ENCODE results near the gene ITPR2.
"Not testable (repeated sequence)": the region's sequence is repeated elsewhere in the genome, so short reads cannot be mapped to it uniquely, and the experiment has no call there.

The ITPR2 gene

DNA sequence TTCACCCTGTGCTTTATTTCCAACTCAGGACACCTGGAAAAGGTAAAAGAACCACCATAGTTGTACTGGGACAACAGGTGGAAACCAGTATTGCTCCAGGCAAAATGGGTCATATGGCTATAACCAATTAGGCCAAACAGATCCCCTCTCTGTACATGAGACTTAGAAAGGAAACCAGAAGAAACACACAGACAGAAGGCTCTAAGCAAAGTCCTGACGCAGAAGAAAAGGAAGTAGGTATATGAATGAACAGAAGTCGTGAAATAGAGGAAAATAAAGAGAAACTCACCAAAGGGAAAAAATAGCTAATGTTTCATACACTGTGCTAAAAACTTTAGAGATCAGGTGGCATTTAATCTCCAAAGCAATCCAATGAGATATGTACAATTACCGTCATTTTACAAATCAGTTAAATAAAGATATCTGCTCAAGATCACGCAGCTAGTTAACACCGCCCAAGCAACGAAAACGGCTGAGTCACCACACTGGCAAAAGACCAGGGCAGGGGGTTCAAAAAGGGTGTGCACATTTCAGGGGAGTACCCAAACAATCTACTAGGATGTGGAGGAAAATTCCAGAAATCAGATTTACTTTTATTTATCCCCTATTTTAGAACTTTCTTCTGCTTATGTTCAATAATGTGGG is 82.3 kb downstream of the ITPR2 start:
- no peak for DNase-seq

DNA sequence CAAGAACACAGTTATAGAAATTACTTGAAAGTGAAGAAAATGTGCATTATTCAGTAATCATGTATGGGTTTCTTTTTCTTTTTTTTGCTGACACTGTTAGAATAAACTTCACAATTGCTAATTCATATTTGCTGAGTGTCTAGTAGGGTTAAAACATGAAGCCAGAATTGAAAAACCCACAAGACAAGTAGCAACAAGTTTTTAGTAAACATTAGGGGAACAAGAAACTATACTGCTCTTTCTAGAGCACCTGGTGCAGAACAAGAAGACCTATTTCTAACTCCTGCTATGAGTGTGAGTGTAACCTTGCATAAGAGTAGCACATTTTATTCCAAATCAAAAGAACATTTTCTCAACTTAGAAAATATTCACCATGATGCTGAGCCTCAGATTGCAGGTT is 83.2 kb downstream of the ITPR2 start:
- DNase-seq: no peak

DNA sequence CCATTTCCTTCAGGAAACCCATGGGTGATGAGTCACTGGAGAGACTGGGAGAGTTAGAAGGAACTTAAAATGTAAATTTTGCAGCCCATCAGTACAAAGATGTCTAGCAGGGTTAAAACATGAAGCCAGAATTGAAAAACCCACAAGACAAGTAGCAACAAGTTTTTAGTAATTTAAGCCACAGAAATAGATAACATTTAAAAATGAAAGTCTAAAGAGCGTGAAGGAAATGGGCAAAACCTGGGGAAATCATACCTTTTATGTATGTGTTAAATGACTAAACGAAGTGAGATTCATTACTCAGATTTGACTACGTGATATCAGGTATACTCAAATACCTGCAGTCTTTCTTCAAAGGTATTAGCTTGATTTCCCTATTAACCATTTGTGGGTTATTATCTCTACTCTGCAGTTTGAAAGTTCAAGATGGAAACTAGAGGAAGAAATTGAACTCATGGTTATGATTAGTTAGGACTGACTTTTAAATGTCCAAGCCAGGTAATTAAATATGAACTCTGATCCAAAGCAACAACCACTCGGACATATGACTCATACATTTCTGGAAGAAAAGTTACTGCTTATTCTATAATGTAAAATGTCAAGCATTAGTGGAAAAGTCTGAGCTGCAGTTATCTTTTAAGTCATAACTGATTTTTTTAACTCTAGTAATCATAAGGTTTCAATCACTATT is 84.1 kb downstream of the ITPR2 start:
- no peak for DNase-seq

DNA sequence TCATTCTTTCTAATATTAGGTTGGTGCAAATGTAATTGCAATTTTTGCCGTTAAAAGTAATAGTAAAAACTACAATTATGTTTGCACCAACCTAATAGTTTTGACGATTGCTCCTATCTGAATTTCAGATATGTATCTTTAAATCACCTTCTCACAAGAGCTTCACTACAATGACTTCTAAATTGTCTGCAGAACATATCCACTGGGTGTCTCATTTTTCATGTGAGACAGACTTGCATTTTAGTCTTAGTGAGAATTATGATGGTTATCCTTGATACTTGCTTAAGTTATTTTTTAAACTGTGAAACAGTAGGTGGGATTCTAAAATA is 84.6 kb downstream of the ITPR2 start:
- DNase-seq: no peak

DNA sequence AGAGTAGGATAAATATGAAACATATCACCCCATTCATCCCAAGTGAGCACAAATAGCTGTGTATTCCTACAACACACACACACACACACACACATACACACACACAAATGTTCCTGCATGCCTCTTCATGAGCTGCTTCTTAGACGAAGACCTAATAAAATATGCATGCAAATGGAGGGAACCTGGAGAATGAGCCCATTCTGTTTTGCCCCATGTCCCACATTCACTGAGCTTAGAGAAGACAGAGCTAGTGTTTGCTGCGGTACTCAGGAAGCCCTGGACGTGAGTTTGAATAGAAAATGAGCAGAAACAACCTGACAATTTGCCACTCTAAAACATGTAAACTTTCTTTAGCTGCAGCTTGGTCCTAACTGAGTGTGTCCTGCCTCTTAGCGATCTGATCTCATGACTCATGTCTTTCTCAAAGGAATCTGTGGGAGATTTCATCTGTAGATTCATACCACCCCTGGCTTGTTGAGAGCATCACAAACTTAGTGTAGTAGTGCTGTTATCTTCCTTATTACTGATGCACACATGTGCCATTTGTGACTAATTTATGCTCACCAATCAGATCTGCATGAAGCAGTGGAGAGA is 86.8 kb downstream of the ITPR2 start:
- DNase-seq: no peak

DNA sequence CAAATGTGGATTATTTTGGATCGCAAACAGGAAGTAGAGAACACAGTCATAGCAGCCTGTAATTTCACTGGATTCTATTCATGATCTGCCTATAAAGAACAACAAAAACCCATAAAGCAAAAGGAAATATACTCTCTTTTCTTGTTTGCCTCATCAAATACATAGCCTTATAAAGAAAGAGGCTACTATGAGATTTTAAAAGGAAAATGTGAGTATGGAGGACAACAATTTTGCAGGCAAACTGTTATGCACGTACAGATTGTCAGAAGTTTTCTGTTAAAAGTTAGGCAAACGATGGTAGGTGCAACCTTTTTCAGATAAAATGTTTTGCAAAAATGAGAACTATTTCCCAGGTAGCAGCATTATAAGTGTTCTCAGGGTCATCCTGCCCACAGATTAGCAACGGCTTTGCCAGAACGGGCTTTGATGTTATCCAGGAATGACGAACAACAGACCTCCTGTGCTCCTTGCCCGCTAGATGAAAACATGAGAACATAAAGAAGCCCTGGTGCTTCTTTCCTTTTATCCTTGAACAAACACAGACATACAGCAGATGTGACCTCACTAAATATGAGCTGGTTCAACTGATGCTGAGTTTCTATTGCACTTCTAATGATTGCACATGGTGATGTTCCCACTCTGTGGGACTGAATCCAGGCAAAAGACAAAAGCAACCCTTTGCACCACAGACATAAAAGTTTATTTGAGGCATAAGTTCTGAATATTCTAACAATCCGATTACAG is 88.1 kb downstream of the ITPR2 start:
- no peak for DNase-seq

DNA sequence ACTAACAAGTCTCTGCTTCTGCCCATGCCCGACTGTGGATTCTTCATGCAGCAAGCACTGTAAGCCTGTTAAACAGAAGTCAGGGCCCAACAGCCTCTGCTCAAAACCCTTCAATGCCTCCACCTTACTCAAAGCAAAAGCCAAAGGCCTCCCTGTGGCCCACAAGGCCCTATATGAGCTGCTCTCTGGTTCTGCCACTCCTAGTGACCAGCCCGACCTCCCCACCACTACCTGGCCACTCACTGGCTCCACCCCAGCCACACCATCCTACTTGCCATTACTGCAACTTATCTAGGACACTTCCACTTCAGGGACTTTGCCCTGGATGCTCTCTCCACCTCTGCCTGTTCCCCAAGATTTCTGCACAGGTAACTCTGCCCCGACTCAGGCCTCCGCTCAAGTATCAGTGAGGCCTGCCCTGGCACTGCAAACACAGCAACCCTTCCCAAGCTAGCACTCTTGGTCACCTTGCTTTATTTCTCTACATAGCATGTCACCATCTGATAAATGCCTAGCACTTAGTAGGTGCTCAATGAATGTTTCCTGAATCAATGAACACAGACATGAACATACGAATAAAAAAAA is 88.9 kb downstream of the ITPR2 start:
- no peak for DNase-seq

DNA sequence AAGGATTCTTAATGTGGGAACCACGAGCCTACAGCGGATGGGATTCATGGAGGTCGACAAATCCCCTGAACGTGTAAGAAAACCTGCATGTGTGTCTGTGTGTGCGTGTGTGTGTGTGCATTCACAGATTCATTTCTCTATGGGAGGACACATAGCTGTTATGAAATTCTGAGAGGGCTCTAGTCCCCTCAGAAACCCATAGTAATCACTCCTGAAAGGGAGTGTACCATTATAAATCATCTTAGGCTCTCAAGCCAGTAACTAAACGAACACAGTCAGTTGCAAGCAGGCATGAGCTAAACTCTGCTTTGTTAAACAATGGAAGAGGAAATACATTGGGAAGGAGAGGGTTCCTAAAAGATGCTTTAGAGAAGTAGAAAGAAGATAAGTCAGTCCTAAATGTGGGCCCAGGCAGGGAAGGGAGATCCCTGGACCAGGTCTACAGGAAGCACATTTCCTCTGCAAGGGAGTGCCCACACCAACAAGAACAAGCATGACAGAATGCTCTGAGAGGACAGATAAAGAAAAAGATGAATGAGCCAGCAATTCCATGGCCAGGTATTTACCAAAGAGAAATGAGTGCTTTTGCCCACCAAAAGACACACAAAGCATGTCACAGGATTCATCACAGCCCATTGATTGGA is 91.3 kb downstream of the ITPR2 start:
- no peak for DNase-seq

DNA sequence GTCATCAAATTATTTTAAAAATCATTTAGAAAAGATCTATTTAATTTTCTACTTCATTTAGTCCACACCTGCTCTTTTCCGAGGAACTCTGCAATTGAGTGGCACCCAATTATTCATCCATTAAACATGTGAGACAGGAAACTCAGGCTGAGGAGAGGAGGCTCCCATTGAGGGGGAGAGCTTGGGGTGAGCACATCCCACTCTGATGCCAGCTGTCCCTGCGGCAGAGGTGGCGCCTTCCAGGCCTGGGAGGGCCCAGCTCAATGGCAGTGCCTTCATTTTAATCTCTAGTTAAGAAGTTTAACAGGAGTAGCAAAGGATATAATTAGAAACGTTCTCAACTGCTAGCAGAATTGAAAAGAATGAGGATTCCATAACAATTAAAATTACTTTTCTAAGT is 92.0 kb downstream of the ITPR2 start:
- no peak for DNase-seq

DNA sequence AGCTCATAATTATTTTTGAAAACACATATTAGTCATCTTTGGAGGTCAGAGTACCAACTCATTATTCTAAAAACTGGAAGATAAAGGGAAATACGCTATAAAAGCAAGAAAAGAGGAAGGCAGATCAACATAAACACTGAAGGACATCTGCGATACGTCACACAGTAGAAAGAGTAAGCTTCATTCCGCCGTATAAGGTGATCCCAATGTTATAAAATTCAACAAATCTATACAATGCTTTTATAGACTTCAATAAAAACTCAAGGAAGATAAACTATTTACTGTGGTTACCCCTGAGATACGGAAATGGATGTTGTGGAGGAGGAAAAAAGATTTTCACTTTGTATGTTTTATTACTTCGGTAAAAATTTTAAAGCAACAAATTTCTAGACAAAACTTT is 92.6 kb downstream of the ITPR2 start:
- DNase-seq: no peak

DNA sequence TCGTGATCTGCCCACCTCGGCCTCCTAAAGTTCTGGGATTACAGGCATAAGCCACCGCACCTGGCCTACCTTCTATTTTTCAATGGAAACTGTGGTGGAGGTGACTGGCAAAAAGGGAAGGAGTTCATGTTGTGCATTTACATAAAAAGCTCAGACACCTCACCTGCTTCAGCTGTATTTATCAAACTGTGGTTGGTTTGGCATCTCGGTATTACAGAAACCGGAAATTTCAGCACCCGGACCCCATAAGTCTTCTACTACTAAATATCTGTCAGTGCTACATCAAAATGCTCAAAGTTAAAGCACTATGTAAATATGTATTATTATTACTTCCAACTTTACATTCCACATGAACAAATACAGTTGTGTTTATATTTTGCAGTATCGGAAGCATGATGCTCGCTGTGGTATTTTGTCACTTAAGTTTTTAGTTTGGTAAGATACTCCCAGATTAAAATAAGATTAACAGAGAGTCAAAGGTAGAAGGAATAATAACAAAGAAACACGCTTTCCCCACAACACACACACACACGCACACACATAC is 95.4 kb downstream of the ITPR2 start:
- no peak for DNase-seq

DNA sequence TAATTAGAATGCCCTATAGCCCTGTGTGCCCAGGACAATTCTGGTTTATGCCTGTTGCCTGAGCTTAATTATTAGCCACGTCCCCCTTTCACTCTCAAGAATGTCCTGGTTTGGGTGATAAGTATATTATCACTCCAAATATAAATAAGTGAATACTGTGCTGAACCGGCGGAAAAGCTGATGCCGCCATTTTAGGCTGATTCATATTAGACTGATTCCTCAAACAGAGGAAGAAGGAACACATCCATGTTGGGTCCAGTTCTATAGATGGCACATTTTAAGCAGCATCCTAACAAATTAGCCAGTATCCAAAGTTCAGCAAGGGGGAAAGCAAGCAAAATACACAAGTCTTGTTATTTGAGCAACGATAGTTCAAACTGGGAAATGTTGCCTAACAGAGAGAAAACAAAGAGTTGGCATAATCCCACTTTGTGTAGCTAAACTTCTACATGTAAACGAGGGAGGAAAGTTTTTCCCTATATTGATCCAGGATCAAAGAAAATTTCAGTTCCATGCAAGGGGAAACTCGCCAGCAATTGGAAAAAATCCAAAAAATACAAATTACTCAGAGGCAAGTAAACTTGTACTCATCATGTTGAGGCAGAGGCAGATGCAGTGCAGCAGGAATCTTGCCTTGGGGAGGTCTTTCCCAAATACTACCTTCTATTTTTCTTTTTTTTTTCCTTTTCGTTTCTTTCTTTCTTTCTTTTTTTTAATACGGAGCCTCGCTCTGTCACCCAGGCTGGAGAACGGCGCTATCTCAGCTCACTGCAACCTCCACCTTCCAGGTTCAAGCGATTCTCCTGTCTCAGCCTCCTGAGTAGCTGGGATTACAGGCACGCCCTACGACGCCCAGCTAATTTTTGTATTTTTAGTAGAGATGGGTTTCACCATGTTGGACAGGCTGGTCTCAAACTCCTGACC is 96.2 kb downstream of the ITPR2 start:
- DNase-seq: no peak

DNA sequence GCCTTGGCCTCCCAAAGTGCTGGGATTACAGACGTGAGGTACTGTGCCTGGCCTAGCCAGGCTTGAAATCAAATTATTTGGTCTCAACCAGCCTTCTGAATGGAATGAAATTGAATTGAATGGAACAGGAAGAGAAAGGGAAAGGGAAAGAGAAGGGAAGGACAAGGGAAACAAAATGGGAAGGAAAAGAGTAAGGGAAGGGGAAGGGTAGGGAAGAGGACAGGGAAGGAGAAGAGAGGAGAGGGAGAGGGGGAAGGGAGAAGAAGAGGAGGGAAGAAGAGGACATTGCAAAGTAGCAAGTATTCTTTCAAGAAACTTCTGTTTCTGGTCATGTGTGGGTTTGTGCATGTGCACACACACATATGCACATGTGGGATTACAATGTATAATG is 97.8 kb downstream of the ITPR2 start:
- DNase-seq: no peak

DNA sequence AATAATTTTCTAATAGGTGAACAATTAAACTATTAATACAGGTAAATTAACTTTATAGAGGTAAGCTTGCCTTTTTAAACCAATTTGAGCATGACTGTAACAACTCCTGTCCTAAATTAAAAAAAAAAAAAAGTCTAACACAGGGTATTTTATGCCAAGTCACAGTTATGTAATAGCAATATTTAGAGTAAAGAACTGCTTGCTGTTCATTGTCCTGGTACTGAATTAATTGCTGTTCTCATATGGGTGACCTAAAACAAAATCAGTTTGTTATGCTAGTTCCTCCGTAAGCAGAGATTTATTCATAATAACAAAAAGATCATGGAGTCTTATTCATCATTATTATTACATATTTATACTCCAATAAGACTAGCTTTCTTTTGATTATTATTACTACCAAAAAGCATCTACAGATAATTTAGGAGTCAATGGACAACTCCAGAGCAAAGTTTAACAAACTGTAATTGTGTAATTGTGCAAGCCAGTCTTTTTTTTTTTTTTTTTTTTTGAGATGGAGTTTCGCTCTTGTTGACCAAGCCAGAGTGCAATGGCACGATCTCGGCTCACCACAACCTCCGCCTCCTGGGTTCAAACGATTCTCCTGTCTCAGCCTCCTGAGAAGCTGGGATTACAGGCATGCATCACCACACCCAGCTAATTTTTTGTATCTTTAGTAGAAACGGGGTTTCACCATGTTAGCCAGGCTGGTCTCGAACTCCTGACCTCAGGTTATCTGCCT is 98.3 kb downstream of the ITPR2 start:
- DNase-seq: no peak

DNA sequence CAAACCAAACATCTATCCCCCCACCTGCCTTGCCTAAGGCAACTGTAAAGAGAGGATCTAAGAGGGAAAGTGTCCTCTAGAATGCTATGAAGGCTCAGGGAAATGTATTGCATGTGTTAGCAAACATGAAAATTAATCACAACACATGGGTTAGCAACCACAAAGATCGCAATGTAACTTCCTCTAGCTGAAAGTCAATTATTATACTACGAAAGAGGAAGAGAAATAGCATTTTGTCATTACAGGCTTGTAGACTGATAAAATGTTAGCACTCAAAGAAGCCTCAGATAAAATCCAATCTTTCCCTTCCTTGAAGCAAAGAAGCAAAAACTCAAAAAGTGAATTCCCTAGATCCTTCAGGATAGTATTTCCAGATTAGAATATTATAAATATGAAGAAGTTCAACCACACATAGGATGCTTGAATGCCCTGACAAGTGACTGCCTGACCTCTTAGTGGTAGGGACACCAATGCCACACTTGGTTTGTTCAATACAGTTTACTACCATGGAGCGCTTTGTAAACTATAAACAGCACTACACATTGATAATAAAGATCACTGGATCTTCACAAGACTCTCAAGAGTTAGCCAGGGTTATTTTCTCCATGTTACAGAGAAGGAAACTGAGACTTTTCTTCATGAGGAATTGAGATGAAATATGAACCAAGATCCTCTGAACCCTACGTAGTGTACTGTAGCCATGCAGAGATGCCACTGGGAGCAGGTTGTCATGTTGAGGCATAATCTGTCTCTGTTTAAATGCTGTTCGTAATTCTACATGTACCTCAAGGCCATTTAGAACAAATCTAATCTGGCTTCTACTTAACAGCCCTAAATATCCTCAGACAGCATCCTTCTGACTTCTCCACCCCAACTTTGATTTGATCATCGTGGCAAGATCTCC is 100.7 kb downstream of the ITPR2 start:
- no peak for DNase-seq

DNA sequence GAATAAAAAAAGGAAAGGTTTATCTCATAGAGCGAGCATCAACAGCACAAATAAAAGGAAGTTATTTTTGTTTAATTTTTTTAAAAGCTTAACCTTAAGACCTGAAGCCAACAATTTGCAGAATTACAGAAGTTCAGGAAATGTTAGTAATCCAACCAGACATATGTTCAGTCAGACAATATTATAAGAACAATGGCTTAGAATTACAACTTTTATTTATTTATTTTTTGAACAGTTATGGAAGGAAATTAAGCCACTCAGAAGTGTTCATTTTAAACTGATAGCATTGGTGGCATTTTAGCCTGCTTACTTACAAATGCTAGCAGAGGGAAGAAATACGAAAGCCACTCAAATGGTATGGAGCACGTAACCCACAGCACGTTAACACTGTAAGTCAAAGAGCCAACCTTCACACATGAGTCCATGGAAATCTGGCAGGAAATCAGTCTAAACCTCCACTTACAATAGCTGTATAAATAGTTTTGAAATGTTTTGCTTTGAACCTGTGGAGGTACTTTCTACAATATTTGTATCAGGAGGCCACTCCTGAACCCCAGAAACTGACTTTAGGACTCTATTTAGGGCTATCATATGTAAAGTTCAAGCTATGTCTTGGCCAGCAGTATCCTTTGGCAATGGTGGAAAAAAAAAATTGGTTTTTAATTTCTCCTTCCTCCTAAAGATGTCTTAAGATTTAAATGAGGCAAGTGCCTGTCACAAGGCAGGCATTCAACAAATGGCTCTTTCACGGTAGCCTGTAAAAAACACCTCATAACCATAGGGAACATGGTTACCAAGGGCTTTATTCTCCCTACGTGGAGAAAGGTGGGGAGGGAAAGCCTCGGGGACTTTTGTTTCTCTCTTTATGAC is 102.3 kb downstream of the ITPR2 start:
- DNase-seq: no peak

DNA sequence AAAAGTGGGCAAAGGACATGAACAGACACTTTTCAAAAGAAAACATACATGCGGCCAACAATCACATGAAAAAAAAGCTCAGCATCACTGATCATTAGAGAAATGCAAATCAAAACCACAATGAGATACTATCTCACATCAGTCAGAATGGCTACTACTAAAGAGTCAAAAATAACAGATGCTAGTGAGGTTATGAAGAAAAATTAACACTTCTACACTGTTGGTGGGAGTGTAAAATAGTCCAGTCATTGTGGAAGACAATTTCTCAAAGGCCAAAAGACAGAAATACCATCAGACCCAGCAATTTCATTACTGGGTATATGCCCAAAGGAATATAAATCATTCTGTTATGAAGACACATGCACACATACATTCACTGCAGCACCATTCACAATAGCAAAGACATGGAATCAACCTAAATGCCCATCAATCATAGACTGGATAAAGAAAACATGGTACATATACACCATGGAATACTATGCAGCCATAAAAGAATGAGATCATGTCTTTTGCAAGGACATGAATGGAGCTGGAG is 103.8 kb downstream of the ITPR2 start:
- not testable (repeated sequence) for DNase-seq

Measured in activated CD4-positive, alpha-beta T cell treated with anti-CD3 and anti-CD28 coated beads, Interleukin-2, amount 50 U/mL, for 48 hours (primary cell).